Germinal center (tissue), 1 donor: ENCODE results near the gene RUNDC3A.
A peak's percentile ranks its signal among the peaks of the same experiment; 100 is the strongest.
"Not testable (repeated sequence)": the region's sequence is repeated elsewhere in the genome, so short reads cannot be mapped to it uniquely, and the experiment has no call there.

Experiments
- DNase-seq: peaks from one replicate; pipeline ENCODE4 v3.0.0; 2012; ENCODE audit warnings: mixed read lengths, low spot score

RUNDC3A gene

GRCh38 chr17:44318077-44318892 lies 9.9 kb downstream of the RUNDC3A start:
- DNase-seq, result no peak

DNA sequence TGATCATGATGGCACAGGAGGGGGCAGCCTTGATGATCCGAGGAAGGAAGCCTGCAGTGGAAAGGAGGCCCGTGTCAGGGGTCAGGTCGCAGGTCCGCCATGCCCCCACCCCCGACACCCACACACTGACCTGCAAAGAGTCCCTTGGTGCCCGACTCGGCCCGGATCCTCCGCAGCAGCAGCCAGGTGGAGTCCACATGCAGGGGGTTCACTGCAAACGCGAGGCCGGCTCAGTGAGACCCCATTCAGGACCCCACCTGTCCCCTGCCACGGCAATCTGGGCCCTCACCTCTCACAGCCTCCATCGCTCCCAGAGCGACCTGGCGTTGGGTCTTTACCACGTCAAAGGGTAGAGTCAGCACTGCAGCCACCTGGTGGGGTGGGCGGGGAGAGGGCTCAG lies 11.7 kb downstream of the RUNDC3A start:
- DNase-seq, result no peak

GRCh38 chr17:44321246-44322120 lies 13.1 kb downstream of the RUNDC3A start:
- no peak for DNase-seq

GRCh38 chr17:44322236-44322895 lies 14.0 kb downstream of the RUNDC3A start:
- no peak for DNase-seq

DNA sequence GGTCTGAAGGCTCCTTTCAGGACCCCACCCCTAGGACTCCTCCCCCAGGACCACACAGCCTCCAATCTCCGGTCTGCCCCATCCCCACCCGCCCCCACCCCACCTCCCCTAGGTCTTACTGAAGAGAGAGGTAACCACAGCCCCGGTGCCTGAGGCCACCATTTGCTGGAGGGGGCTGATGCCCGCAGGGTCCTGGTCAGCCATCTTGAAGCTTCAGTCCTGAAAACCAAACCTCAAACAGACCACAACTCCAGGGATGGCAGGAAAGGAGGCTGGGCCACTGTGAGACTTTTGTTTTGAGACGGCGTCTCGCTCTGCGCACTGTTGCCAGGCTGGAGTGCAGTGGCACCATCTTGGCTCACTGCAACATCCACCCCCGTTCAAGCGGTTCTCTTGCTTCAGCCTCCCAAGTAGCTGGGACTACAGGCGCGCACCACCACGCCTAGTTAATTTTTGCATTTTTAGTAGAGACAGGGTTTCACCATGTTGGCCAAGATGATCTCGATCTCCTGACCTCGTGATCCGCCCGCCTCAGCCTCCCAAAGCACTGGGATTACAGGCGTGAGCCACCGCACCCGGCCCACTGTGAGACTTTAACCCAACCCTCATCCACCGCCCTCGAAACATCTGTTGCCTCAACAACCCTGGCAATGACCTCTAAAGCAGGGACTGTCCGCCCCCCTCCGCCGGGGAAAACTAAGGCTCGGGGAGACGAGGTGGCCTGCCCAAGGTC lies 15.1 kb downstream of the RUNDC3A start:
- DNase-seq, result no peak

DNA sequence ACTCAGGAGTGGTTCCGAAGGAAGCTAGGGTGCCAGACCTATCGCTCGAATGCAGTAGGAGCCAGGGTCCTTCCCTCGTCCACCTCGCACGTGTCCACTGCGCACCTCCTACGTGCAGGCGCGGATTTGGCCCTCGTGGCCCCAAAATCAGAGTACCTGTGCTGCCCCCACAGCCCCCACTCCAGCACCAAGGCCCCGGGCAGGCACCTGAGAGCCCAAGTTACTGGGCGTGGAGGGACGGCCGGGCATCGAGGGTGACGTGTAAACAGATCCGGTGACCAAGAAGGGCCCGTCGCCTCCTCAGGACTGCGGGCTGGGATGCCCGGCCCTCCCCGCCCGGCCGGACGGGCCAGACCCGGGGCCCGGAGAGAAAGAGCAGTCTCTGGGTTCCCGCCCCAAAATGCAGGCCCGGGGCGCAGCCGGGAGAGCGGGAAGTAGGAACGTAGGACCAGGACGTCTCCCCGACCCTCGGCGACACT lies 15.7 kb downstream of the RUNDC3A start:
- no peak for DNase-seq

DNA sequence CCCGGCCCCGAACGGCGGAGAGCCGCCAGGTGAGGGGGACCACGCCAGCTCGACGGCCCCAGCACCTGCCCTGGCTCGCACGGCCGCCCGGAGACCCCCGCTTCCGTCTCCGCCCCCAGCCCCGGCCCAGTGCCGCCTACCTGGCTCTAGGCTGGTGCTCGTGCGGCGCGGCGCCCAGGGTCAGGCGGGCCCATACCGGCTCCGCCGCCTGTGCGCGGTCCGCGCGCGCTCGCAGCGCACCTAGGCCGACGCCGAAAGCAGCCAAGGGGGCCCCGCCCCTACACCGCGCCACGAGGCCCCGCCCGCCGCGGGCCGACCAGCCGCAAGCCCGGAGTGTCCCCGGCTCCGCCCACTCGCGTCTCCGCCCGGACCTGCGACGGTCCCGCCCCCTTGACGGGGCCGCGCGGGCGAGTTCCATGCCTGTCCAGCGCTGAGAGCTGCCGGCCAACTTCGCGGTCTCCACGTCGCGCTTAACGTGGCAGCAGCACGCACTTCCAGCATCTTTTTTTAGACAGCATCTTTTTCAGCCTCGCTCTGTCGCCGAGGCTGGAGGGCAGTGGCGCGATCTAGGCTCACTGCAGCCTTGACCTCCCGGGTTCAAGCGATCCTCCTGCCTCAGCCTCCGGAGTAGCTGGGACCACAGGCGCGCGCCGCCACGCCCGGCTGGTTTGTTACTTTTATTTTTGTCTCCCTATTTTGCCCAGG lies 16.3 kb downstream of the RUNDC3A start, which contains the start of gene SLC25A39:
Gene SLC25A39, minus strand, starts transcription at position 253 of the 705 bp plus-strand sequence. CDS start 1,261 bp downstream, outside the sequence.
- peak; percentile 90 for DNase-seq

DNA sequence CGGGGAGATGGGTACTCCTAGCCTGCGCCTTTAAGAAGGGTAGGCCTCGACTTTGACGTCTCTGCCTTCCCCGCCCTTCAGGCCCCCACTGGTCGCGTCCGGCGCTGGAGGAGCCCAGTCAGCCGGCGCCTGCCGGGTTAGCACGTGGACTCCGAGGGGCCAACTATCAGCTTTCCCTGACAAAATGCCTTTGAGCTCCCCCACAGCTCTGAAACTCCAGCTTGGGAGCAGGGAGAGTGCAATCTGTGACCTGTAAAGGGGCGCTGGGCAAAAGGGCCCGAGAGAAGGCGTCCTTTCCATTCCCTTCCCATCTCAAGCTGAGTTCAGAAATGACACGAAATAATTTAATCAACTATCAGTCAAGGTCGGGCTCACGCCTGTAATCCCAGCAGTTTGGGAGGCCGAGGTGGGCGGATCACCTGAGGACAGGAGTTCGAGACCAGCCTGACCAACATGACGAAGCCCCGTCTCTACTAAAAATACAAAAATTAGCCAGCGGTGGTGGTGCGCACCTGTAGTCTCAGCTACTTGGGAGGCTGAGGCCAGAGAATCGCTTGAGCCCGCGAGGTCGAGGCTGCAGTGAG lies 18.6 kb downstream of the RUNDC3A start:
- DNase-seq, result peak; percentile 95

GRCh38 chr17:44327715-44328449 lies 19.5 kb downstream of the RUNDC3A start:
- DNase-seq, result no peak

DNA sequence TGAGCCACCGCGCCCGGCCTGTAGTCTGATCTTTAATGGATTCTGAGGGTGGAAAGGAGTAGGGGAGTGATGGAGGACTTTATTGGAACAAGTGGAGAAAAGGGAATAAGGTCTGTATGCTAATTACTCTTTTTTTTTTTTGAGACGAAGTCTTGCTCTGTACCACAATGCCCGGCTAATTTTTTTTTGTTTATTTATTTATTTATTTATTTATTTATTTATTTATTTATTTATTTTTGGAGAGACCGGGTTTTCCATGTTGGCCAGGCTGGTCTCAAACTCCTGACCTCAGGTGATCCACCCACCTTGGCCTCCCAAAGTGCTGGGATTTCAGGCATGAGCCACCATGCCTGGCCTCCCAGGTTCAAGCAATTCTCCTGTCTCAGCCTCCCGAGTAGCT lies 21.1 kb downstream of the RUNDC3A start:
- DNase-seq, result not testable (repeated sequence)

- DNase-seq, result not testable (repeated sequence)
These were observed 21.9 kb downstream of the RUNDC3A start for GRCh38 chr17:44330263-44330662.

GRCh38 chr17:44331249-44331760 lies 22.9 kb downstream of the RUNDC3A start:
- DNase-seq, result peak; percentile 73

- no peak for DNase-seq
These were observed 25.0 kb downstream of the RUNDC3A start for GRCh38 chr17:44333371-44333770.

DNA sequence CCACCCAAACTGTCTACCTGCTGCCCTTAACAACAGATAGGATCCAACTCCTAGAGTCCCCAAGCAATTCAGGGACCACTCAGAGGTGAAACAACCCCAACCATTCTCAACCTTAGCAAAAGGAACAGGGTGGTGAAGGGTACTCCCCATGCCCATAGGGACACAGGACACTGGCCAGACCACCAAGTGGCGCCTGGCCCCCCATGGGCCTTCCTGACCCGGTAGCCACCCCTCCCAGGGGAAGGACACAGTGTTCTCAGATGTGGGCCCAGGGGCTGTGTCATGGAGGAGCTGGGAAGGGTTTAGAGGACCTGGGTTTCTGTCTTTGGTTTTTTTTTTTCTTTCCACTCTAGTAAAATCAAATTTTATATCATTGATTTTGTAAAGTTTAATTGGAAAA lies 25.9 kb downstream of the RUNDC3A start:
- DNase-seq, result no peak

DNA sequence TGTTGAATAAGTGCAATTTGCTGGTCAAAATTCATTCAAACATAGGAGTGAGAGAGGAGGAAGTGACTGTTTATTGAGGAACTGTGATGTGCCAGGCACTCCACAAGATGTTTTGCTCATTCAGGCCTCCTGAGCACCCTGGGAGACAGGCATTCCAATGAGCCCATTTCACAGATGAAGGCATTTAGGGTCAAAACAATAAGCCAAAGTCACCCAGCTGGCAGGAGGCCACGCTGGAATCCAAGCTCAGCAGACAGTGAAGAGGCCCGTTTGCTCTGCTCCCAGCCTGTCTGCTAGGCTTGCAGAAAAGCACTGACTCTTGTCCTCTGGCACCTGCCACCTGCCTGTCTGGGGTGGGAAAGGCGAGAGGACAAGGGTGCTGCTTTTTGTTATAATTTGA lies 26.3 kb downstream of the RUNDC3A start:
- DNase-seq, result no peak

DNA sequence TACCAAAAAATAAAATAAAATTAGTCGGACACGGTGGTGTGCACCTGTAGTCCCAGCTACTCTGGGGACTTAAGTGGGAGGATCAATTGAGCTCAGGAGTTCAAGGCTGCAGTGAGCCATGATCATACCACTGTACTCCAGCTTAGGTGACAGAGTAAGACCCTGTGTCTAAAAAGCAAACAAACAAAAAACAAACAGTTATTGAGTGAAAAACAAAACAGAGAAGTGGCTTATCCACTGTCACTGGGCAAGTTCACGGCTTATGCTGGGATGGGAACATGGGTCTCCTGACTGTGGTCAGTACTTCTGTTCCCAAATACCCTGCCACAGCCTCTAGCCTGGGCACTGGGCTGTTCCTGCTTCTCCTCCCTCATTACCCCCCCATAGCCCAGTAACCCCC lies 27.2 kb downstream of the RUNDC3A start:
- no peak for DNase-seq

DNA sequence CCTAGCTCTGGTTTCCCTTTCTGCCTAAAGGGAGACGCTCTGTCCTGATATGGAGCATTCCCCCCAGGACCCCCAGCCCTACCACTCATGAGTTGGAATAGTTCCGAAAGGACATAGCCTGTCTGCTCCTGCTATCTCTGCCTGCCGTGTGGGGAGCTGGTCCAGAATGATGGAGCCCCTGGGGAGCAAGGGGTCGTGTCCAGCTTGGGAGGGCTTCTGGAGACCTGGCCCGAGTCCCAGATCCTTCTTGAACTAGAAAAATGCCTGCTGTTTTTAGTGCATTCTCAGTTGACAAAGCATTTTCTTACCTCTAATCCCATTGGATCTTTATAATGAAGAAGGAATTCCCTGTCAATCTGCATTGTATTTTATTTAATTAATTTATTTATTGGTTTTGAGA lies 27.6 kb downstream of the RUNDC3A start:
- DNase-seq, result no peak

GRCh38 chr17:44338702-44339101 lies 30.3 kb downstream of the RUNDC3A start:
- no peak for DNase-seq

DNA sequence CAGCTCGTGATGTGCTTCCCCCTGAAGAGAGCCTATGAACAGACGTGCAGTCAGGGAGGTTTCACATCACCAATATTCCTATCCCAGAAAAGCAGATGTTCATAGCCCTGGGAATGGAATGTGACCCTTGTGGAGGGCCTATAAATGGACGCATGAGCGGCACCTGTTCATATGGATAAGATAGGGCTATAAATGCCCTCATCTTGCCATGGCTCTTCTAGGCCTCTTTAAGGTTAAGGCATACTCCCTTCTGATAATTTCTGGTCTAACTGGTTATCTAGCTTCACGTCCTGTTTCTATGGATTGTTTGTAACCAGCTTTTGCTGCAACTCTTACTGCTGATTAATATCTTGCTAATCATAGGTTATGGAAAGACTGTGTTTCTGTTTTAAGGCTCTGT lies 32.2 kb downstream of the RUNDC3A start:
- not testable (repeated sequence) for DNase-seq
